GM18511 (cell line): ENCODE results near the gene NTSR1.

ENCODE experiments used
- ATAC-seq: cut with Tn5 transposase; IDR thresholded peaks from one replicate; pipeline ENCODE4 v1.9.1; 2021; ENCODE audit warnings: mild to moderate bottlenecking, moderate library complexity; ENCODE audit not compliant: unreplicated experiment

The NTSR1 gene

DNA sequence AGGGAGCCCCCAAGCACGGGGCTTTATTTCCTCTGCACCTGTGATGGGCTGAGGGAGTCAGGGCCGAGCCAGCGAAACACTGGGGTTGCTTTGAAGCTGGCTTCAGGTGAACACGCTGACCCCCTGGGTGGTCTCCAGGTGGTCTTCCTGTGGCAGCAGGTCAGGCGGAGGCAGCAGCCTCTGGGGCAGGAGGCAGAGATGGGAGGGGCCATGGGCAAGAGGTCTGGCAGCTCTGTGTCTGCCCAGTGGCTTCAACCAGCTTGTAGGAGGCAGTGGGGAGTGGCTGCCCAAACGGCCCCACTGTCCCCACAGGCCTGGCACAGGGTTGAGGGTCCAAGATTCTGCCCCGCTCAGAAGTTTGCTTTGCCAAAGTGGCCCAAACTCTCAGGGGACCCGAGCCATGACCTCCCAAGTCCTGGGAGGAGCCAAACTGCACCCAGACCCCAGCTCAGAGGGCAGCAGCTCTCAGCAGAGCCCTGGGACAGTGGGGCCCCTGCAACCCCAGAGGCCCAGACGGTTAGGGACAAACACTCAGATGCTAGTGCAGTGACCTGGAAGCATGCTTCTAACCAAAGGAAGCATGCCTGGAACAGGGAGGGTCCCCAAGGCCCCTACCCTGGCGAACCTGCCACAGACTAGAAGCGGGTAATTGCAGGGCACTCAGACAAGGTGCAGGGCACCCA, 15.3 kb downstream of the NTSR1 start:
- ATAC-seq, result no peak

- no peak for ATAC-seq
Measured at GRCh38 chr20:62724692-62725595, 16.3 kb downstream of the NTSR1 start.

DNA sequence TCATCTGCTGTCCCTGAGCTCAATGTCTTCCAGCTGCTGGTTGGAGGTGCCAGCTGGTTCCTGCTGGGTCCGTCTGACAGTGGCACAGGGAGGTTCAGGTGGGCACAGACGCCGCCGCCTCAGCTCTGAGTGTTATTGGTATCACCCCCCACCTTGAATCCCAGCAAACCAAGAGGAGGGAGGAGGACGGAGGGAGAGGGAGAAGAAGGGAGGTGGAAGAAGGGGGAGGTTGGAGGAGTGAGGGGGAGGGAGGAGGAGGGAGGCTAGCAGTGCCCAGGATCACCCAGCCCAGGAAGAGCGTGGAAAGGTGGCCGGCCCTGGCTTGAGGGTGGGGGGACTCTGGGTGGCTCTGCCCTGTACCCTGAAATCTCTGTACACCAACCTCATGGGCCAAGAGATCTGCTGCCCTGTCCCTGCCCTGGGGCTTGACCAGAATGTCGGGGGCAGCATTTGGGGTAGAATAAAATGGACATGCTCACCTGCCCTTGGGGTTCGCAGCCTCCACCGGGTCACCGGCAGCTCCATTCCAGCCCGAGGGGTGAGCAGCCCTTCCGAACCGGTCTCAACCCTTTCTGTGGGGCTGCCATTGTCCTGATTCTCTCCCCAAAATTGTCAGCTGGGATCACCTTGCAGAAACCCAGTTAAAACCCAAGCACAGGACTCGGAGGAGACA, 17.1 kb downstream of the NTSR1 start:
- no peak for ATAC-seq

DNA sequence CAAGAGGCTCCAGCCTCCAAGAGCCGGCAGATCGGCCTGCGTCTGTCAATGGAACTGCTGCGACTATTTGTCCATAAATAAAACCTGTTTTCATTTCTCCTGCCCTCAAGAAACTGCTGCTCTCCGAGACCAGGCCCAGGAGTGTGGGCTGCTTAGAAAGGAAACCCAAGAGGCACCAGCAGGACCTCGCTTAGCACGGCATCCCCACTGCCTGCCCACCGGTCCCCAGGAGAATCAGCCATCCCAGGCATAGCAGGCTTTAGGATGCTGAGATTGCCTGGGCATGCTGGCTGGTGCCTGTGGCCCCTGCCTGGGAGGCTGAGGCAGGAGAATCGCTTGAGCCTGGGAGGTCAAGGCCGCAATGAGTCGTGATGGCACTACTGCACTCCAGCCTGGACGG, 17.6 kb downstream of the NTSR1 start:
- ATAC-seq, result no peak

DNA sequence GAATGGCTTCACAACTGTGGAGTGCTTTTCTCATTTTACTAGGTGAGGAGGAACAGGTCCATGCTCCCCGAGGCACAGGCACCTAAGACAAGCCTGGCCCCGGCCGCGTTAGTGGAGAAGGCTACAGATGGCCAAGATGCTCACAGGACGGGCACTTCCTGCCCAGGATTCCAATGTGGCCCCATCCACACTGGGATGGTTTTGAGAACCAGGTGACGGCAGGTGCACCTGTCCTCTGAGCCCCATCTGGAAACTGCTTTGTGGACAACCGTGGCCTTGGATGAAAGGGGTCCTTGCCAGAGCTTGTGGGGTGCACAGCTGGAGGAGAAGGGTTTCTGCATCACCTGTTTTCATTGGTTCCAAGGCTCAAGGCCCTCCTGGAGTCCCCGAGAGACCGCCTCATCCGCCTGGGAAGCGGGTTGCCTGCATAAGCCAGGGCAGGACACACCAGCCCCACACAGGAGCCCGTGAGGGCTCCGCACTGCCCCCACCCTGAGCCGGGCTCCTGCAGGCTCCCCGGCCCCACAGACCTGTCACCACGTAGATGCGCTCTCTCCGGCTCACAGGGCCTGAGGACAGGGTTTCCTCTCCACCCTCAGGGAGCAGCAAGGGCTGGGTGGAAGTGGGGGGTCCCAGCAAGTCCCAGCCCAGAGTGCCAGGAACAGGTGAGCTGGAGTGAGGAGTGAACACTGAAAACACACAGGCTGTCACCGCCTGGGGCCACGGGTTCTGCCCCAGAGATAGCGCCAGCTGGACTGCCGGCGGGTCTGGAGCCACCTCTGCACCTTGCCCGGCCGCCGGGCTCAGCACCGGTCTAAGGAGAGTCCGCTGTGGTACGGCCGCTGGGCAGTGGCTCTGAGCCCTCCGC, 18.3 kb downstream of the NTSR1 start:
- no peak for ATAC-seq

DNA sequence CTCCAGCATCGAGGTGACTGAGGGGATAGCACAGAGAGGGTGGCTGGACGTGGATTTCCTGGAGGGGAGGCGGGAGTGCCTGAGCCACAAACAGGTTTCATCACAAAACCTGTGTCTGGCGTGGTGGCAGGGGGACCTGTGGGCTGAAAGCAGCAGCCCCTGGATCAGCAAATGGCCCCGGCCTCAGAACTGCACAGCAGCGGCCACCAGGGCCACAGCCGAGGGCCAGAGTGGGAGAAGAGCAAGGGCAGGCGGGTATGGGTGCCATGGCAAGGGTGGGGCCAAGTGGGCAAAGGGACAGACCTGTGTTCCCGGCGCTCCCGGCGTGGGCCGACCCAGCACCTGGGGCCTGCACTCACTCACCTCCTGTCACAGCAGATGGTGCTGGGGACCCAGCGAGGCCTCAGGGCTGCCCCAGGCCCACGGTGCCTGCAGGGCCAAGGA, 19.0 kb downstream of the NTSR1 start:
- ATAC-seq, result no peak

GRCh38 chr20:62728028-62728780, 19.6 kb downstream of the NTSR1 start:
- ATAC-seq, result no peak

GRCh38 chr20:62728781-62729300, 20.2 kb downstream of the NTSR1 start:
- ATAC-seq, result no peak

DNA sequence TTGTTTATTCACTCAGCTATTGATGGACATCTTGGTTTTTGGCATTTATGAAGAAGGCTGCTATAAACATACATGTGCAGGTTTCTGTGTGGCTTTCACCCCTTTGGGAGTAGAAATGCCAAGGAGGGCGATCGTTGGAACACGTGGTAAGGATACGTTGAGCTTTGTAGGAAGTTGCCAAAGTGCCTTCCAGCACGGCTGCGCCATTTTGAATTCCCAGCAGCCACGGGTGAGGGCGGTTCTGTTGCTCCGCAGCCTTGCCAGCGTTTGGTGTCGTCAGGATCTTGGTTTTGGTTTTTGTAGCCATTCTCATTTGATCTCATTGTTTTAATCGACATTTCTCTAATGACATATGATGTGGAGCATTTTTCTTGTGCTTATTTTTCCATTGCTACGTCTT, 21.8 kb downstream of the NTSR1 start:
- no peak for ATAC-seq

- ATAC-seq, result no peak
Measured at GRCh38 chr20:62732031-62732760, 23.6 kb downstream of the NTSR1 start.

DNA sequence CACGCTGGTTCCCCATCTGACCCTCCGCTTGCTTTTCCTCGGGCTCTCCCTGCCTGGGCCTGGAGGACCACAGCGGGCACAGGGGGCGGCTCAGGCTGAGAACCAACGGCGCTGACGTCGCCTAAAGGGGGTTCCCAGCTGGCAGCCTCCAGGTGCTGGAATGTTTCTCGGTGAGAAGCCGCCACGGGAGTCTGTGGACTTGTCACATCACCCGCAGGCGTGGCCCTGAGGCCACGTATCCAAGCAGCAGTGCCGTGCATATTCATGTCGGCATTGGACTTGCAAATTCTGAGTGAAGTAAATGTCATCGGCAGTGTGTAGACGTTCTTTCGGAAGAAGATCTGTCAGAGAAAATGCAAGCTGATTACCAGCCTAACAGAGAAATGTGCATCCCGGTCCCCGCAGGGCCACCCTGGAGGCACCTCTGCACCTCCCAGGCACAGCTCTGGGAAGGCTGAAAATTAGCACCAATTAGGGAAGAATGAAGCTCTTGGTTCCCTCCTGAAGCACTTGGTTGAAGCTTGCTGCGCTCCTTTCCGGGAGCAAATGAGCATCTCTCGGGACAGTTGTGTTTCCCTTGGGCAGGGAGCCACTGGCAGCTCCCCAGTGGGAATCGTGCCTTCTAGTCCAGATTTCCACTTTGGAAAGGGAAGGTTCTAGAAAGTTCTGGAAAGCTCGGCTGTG, 24.3 kb downstream of the NTSR1 start:
- no peak for ATAC-seq

DNA sequence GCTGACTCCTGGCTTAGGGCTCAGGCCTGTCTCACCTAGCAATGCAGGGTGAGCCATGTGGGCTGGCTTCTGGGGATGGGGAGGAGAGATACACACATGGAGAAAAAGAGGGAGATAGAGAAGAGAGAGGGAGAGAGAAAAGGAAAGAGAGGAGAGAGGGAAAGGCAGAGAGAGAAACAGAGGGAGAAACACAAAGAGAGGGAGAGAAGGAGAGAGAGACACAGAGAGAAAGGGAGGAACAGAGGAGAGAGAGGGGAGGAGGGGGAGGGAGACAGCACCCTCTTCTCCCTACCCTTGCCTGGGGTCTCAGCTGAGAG, 24.8 kb downstream of the NTSR1 start:
- ATAC-seq, result no peak

GRCh38 chr20:62733891-62734290, 25.3 kb downstream of the NTSR1 start:
- ATAC-seq, result no peak

- ATAC-seq, result no peak
Measured at GRCh38 chr20:62734326-62734725, 25.7 kb downstream of the NTSR1 start.

DNA sequence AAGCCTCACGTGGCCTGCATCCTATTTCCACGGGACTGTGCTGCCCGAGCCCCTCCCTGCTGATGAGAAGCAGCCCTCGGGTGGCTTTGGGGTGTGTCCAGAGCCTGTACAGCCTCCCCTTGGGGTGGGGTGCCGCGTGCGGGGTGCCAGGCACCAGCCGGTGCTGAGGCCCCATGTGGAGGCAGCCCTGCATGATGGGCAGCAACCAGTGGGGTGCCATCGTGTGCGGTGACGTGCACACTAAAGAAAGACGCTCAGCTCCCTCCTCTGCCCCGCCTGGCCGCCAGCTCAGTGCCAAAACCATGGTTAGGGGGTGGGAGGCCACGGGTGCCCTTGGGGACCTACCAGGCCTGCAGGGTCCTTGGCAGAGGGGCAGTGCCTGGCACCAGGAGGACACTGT, 26.2 kb downstream of the NTSR1 start:
- no peak for ATAC-seq

DNA sequence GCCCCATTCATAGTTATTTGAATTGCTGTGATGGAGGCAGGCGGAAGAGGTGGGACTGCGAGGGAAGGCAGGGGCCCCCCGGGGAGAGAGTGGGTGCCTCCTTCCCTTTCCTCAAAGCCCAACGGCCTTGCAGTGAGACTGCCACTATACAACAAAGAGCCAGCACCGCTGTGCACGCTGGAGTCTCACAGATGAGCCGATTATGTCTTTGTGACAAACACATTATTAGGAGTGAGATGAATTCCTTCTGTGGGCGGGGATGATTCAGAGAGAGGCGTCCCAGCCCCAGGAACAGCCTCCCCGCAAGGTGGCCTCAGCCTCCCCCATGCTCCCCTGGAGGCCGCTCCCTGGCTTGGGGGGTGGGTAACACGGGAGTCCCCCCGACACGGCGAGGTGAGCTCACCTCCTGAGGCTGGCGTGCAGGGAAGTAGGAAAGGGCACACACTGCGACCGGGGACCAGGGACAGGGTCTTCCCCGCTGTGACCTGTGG, 26.7 kb downstream of the NTSR1 start:
- no peak for ATAC-seq

- ATAC-seq, result no peak
Measured at GRCh38 chr20:62736026-62736406, 27.4 kb downstream of the NTSR1 start.

- ATAC-seq, result no peak
Measured at GRCh38 chr20:62736407-62737071, 27.9 kb downstream of the NTSR1 start.
